SK-N-SH (cell line): ENCODE results near the gene ADAMTS3. TPM values are rescaled to one million over a fixed set of nuclear protein-coding genes. Genes with fewer than 3 reads are reported as not detected.
A peak's percentile ranks its signal among the peaks of the same experiment; 100 is the strongest.

Experiments used
- CTCF ChIA-PET: fragments of 300-600, 350-600 bp; formaldehyde crosslinking; extraction: SDS; loops from one replicate; lab custom pipeline; 2021; lab: Yijun Ruan, JAX
- POLR2A ChIA-PET: fragments of 350-600 bp; sonication (Branson Sonifier 250); formaldehyde crosslinking; extraction: SDS; loops from one replicate; lab custom pipeline; 2020; ENCODE audit warnings: antibody characterized with exemption, inconsistent platforms; lab: Yijun Ruan, JAX
- DNase-seq: peaks from one replicate; pipeline ENCODE4 v3.0.0; 2012
- H2AFZ ChIP-seq: fragments of 200-600 bp; sonication (generic); 2 replicates; pipeline ENCODE4 v1.8.1; 2016; ENCODE audit warnings: antibody characterized with exemption, mild to moderate bottlenecking, low read depth
- H3F3A ChIP-seq: fragments of 200-600 bp; sonication (generic); replicated peaks from 2 replicates; pipeline ENCODE3; 2016; ENCODE audit warnings: antibody characterized with exemption, mild to moderate bottlenecking; ENCODE audit not compliant: insufficient read depth
- H3K27ac ChIP-seq, 2 experiments: fragments of 200-500 bp in 1 of 2; fragments of 200-600 bp in 1 of 2; sonication (Bioruptor generic) in 1 of 2; sonication (generic), shearing (Covaris generic) in 1 of 2; 2 replicates each; pipeline versions ENCODE4 v1.5.1 to v1.6.1; 2014 to 2016; ENCODE audit warnings: low read depth in 2 of 2, inconsistent platforms in 1 of 2, low read length in 1 of 2, mild to moderate bottlenecking in 1 of 2, mixed read lengths in 1 of 2
- H3K27me3 ChIP-seq: fragments of 200-600 bp; sonication (generic), shearing (Covaris generic); 2 replicates; pipeline ENCODE4 v1.6.1; 2016; ENCODE audit warnings: mixed run types; ENCODE audit not compliant: insufficient read depth
- H3K36me3 ChIP-seq, 2 experiments: fragments of 200-500 bp in 1 of 2; fragments of 200-600 bp in 1 of 2; sonication (Bioruptor generic) in 1 of 2; sonication (generic) in 1 of 2; replicated peaks in 1 of 2; 2 replicates each; pipeline versions ENCODE3 to v1.5.1; 2014 to 2016; ENCODE audit warnings: low read length in 1 of 2, mild to moderate bottlenecking in 1 of 2; ENCODE audit not compliant: insufficient read depth in 2 of 2, control insufficient read depth in 1 of 2
- H3K4me1 ChIP-seq, 2 experiments: fragments of 200-500 bp in 1 of 2; fragments of 200-600 bp in 1 of 2; sonication (Bioruptor generic) in 1 of 2; sonication (generic), shearing (Covaris generic) in 1 of 2; 2 replicates each; pipeline versions ENCODE4 v1.5.1 to v1.6.1; 2014 to 2016; ENCODE audit warnings: low read depth in 1 of 2, low read length in 1 of 2, mixed run types in 1 of 2; ENCODE audit not compliant: insufficient read depth in 2 of 2, control insufficient read depth in 1 of 2
- H3K4me2 ChIP-seq: fragments of 200-600 bp; sonication (generic), shearing (Covaris generic); 2 replicates; pipeline ENCODE4 v1.6.1; 2017; ENCODE audit warnings: mixed run types
- H3K4me3 ChIP-seq, 2 experiments: fragments of 200-500 bp in 1 of 2; fragments of 200-600 bp in 1 of 2; sonication (Bioruptor generic) in 1 of 2; sonication (generic), shearing (Covaris generic) in 1 of 2; 2 replicates each; pipeline versions ENCODE4 v1.5.1 to v1.8.1; 2014 to 2016; ENCODE audit warnings: low read depth in 2 of 2, inconsistent platforms in 1 of 2, low read length in 1 of 2, mild to moderate bottlenecking in 1 of 2, mixed read lengths in 1 of 2, moderate library complexity in 1 of 2
- H3K79me2 ChIP-seq: fragments of 200-600 bp; sonication (generic); 2 replicates; pipeline ENCODE4 v1.8.1; 2017; ENCODE audit warnings: mild to moderate bottlenecking; ENCODE audit not compliant: insufficient read depth
- H3K9ac ChIP-seq: fragments of 200-600 bp; sonication (generic); 2 replicates; pipeline ENCODE4 v1.6.1; 2017; ENCODE audit warnings: mixed run types
- H3K9me2 ChIP-seq: fragments of 200-600 bp; sonication (generic); 2 replicates; pipeline ENCODE4 v1.6.1; 2017; ENCODE audit warnings: mixed run types
- H3K9me3 ChIP-seq: fragments of 200-600 bp; sonication (generic); 2 replicates; pipeline ENCODE4 v1.6.1; 2017; ENCODE audit warnings: mixed run types, mild to moderate bottlenecking, moderate library complexity
- H4K20me1 ChIP-seq: fragments of 200-600 bp; sonication (generic); 2 replicates; pipeline ENCODE4 v1.6.1; 2017; ENCODE audit warnings: mild to moderate bottlenecking, mixed run types; ENCODE audit not compliant: insufficient read depth
- CHD2 ChIP-seq: fragments of 150-350 bp; IDR thresholded peaks from 2 replicates; pipeline ENCODE4 v1.6.1; 2018; ENCODE audit warnings: low read length; ENCODE audit not compliant: partially characterized antibody
- CTCF ChIP-seq: fragments of 200-600 bp; sonication (generic); IDR thresholded peaks from 2 replicates; pipeline ENCODE4 v1.6.1; 2017; ENCODE audit warnings: antibody characterized with exemption, mild to moderate bottlenecking, moderate library complexity
- NFIC ChIP-seq: IDR thresholded peaks from 2 replicates; pipeline ENCODE4 v1.4.0; 2012; ENCODE audit warnings: borderline replicate concordance
- PBX3 ChIP-seq: IDR thresholded peaks from 2 replicates; pipeline ENCODE4; 2012
- POLR2AphosphoS5 ChIP-seq: IDR thresholded peaks from 2 replicates; pipeline ENCODE4 v1.6.1; 2012; ENCODE audit warnings: low read depth, low read length
- RAD21 ChIP-seq: IDR thresholded peaks from 2 replicates; pipeline ENCODE4 v1.6.1; 2012; ENCODE audit warnings: mild to moderate bottlenecking, low read length
- SIN3A ChIP-seq: IDR thresholded peaks from 2 replicates; pipeline ENCODE4 v1.6.1; 2012; ENCODE audit warnings: low read depth, mild to moderate bottlenecking, low read length, moderate library complexity, borderline replicate concordance
- SMC3 ChIP-seq: IDR thresholded peaks from 2 replicates; pipeline ENCODE4 v1.6.1; 2012; ENCODE audit warnings: low read depth, low read length, improper control_type of control experiment
- TAF1 ChIP-seq: IDR thresholded peaks from 2 replicates; pipeline ENCODE4 v1.6.1; 2012; ENCODE audit warnings: low read depth, mild to moderate bottlenecking, low read length, moderate library complexity, borderline replicate concordance
- YY1 ChIP-seq: IDR thresholded peaks from 2 replicates; pipeline ENCODE4 v1.4.0; 2012; ENCODE audit warnings: low read depth, mild to moderate bottlenecking
- WGBS: methylation state at CpG from one replicate; pipeline ENCODE4 v1.1.6; 2017; ENCODE audit warnings: low lambda C conversion rate; 5-methylcytosine and 5-hydroxymethylcytosine counted together
- polyA plus RNA-seq, 3 experiments: library from polyadenylated mRNA; depleted of rRNA; stranded (reverse); fragments of >200 nt; gene quantifications; 2 replicates each; pipeline ENCODE4 v1.2.3, GENCODE V29; 2012
- TF ChIP-seq, protein P1 (sequence below): IDR thresholded peaks from 2 replicates; pipeline ENCODE4 v1.4.0; 2012; ENCODE audit warnings: low read depth
- TF ChIP-seq, protein P2 (sequence below): fragments of 150-350 bp; IDR thresholded peaks from 2 replicates; pipeline ENCODE4 v1.6.1; 2016; ENCODE audit warnings: mild to moderate bottlenecking, low read depth, low read length
- TF ChIP-seq, protein P3 (sequence below): IDR thresholded peaks from 2 replicates; pipeline ENCODE4 v1.4.0; 2012; ENCODE audit warnings: low read depth, borderline replicate concordance

ADAMTS3 gene
- polyA plus RNA-seq, 1 of the 3 experiments (the other 2 are of a cell fraction) = 0.99 TPM

DNA sequence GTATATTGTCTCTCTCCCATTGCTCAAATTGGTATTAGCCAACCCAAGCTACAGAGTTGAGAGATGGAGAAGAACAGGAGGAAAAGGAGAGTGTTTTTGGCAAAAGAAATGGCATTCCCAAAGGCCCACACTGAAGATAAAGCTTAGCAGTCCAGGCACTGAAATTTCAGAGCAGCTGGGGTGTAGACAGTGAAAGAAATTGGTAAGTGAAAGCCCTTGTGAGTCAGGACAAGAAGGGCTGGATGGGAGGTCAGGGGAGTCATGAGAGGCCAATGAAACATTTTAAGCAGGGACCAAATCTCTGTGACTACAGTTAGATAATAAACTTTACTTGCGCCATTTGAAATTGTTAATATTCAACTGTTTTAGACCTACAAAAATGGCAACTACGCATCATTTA, 177.7 kb downstream of the ADAMTS3 start:
- no peak for DNase-seq
- Histone ChIP-seq H3F3A (peaks cover 9% of the 10 kb centered on the region), H3K9me2 (no peaks in the 10 kb centered on the region), H3K4me2 (no peak overlapping the region), H2AFZ (no peak overlapping the region), H3K36me3 (no peaks in the 10 kb centered on the region), H4K20me1 (no peaks in the 10 kb centered on the region), H3K27me3 (no peaks in the 10 kb centered on the region), H3K4me3 (no peak overlapping the region), H3K4me1 (peaks cover 5 to 10% of the 10 kb centered on the region in 2 experiments; a peak in 3 of 4 replicates), H3K9me3 (no peaks in the 10 kb centered on the region), H3K9ac (no peak overlapping the region), H3K79me2 (no peaks in the 10 kb centered on the region), H3K27ac (peak overlapping the region in 1 of 2 experiments; percentile 38; a peak in 1 of 4 replicates)
- ChIA-PET POLR2A (no interaction called here), CTCF (no interaction called here)
- WGBS = 95% methylated on average over 2 of the region's 2 CpGs
- TF ChIP-seq TAF1 (no peak), PBX3 (no peak), RAD21 (no peak), CHD2 (no peak), YY1 (no peak), POLR2AphosphoS5 (no peak), CTCF (no peak), NFIC (no peak), SMC3 (no peak), SIN3A (no peak)
- TF ChIP-seq, protein P1, sequence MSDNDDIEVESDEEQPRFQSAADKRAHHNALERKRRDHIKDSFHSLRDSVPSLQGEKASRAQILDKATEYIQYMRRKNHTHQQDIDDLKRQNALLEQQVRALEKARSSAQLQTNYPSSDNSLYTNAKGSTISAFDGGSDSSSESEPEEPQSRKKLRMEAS = no peak
- TF ChIP-seq, protein P2, sequence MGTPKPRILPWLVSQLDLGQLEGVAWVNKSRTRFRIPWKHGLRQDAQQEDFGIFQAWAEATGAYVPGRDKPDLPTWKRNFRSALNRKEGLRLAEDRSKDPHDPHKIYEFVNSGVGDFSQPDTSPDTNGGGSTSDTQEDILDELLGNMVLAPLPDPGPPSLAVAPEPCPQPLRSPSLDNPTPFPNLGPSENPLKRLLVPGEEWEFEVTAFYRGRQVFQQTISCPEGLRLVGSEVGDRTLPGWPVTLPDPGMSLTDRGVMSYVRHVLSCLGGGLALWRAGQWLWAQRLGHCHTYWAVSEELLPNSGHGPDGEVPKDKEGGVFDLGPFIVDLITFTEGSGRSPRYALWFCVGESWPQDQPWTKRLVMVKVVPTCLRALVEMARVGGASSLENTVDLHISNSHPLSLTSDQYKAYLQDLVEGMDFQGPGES = no peak
- TF ChIP-seq, protein P3, sequence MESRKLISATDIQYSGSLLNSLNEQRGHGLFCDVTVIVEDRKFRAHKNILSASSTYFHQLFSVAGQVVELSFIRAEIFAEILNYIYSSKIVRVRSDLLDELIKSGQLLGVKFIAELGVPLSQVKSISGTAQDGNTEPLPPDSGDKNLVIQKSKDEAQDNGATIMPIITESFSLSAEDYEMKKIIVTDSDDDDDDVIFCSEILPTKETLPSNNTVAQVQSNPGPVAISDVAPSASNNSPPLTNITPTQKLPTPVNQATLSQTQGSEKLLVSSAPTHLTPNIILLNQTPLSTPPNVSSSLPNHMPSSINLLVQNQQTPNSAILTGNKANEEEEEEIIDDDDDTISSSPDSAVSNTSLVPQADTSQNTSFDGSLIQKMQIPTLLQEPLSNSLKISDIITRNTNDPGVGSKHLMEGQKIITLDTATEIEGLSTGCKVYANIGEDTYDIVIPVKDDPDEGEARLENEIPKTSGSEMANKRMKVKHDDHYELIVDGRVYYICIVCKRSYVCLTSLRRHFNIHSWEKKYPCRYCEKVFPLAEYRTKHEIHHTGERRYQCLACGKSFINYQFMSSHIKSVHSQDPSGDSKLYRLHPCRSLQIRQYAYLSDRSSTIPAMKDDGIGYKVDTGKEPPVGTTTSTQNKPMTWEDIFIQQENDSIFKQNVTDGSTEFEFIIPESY = no peak
